ENCODE measurements around the gene IRF4. TPM values are rescaled to one million over a fixed set of nuclear protein-coding genes. Genes with fewer than 3 reads are reported as not detected.

IRF4 gene
- total RNA-seq, 1 donor from 2014 or later: 0.54 TPM

DNA sequence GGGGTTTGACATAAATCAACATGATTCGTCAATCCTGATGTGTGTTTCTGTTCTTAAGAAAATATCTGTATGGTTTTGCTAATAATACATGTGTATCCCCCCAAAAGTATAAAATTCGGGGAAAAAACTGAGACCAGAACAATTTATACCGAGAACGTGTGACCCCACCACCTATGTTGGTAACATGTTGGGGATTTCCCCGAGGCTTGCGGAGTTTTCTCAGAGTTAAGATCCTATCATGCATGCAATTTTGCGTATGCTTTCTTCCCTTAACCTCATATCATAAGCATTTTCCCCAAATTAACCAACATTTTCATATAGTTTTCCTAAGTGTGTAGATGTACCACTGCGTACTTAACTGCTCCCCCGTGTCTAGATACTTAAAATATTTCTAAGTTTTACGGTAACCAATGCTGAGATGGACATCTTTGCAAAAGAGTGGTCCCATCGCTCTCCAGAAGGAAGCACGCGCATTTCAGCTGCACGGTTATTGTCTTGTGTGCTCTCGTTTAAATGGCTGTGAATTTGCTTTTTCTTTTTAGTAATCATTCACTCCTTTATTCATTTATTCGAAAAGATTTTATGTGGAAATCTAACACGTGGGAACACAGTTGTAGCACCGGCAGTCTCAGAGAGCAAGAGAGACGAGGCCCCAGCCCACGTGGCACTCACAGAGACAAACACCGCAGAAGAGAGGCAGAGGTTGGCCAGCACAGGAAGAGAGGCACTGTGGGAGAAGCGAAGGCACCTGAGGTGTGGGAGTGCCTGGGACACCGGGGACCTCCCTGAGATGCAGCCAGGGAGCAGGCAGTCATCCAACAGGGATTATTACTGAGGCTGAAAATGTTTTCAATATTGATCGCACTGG lies 13.2 kb upstream of the IRF4 start:
- no peak for DNase-seq
- intact Hi-C loops (cut with DNase I): no loop called here
- no peak for ATAC-seq (ENCODE audit: poor library complexity)

- no peak for ATAC-seq (ENCODE audit: poor library complexity)
- DNase-seq: no peak
- intact Hi-C loops (cut with DNase I): no loop called here
Observed at GRCh38 chr6:378958-379409, 12.6 kb upstream of the IRF4 start.

DNA sequence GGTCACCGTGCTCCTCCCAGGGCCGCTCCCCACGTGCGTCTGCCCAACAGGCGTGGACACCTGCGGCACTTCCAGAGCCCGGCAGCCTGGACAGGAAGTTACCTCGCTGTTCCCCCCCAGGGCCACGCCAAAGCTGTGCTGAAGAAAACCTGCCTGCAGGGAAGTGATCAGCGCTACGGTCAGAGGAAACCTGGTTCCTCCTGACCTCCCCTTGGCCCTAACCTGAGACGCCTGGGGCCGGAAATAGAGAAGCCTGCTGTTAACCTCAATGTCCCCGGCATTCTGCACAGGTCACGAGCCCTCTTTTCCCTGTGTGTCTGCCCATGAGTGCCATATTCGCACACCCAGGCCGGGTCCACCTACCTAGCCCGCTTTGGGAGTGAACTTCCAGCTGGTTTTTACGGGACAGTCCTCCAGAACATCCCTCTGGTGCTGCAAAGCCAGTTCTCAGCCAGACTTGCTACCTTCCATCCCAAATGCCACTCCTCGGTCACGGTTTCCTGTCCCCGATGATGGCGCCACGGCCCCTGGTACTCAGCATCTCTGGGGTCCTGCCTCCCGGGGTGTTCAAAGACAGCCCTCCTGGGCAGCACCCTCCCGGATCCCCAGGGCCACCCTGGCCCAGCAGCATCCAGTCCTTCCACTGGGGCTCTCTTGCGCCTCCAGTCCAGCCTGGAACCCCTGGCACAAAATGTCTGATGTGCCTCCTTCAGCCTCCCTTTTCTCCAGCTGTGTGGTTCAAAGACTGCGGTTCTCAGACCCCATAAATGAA lies 12.0 kb upstream of the IRF4 start:
- no peak for ATAC-seq (ENCODE audit: poor library complexity)
- intact Hi-C loops (cut with DNase I): no loop called here
- DNase-seq: no peak

DNA sequence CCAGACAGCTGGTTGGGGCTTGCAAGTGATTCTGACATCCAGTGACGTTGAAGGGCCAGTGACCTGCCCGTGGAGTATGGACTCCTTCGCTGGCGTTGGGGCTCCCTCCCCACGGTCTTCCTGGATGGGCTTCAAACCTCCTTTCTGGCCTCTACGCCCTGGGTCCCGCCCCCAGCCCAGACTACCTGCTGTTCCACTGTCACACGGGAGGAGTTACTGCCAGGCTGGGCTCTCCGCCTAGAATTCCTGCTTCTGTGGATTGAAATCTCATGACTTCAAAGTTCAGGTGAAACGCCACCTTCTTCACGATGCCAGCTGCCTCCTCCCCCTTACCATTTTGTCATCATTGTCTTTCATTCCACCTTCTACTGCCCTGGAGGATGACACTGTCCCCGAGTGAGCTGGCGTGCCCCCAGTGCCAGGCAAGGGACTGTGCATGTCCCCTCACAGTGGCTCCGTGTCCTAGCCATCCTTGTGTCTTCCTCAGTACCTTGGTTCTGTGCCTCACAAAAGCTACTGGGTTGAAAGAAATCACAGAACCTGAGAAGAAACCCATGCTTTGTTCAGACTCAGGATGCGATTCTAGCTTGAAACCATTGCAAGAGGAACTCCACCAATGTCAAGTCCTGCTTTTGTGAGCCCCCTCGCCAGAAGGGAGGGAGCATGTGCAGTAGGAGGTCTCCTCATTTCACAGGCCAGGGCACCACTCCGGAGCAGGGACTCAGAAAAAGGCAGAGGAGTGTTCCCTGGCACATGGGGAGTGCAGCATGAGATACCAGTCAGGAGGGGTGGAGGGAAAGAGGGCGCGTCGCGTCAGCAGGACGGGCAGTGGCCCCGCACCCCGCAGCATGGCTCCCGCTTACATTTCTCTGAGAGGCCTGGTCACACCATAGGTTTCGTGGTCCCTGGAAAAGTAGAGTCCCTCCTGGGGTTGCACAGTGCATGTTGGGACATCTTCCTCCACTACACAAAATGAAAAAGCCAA lies 11.0 kb upstream of the IRF4 start:
- ATAC-seq (ENCODE audit: poor library complexity) (no peak), DNase-seq (no peak)
- intact Hi-C loops (cut with DNase I): no loop called here

GRCh38 chr6:381742-382461 lies 9.7 kb upstream of the IRF4 start:
- no peak for DNase-seq
- ATAC-seq (ENCODE audit: poor library complexity): no peak
- intact Hi-C loops (cut with DNase I): no loop called here

DNA sequence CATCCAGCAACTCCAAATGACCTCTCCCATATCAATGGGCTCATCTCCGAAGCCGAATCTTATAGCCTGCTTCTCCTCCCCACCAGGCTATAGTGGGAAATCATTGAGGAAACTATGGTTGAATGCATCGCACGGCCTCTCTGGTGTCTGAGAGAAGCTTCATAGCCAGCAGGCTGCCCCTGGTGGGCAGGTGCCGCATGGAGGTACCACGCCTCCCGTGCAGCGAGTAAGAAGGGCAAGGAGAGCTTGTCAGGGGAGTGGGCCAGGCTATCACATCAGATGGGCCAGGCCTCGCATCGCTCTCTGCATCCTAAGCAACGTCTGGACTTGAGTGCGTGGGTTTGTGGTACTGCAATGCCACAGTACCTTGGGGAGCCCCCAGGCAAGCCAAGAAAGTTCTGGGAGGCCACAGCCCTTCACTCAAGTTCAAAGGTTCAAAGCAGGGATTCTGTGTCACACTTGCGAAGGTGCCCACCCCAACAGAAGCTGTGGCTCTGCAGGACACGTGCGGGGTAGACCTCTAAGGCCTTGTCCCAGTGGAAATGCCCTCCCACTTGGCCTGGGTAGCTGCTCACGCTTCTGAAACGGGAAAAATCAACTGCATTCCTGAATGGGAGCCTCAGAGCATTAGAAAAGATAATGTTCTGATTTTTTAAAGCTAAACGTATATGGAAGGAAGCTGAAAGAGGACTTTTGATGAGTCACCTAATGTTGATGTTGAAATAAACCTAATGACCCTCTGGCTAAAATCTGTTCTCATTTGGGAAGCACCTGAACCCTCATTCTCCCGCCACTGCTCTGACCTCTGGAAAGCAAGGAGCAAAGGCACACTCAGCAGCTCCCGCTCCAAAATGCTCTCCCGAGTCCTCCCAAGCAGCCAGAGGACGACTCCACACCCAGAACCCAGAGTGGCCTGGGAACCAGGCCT lies 8.4 kb upstream of the IRF4 start:
- intact Hi-C loops (cut with DNase I): no loop called here
- DNase-seq (no peak), ATAC-seq (ENCODE audit: poor library complexity) (no peak)

- intact Hi-C loops (cut with DNase I): no loop called here
- no peak for DNase-seq
- ATAC-seq (ENCODE audit: poor library complexity): no peak
Observed at GRCh38 chr6:383856-384255, 7.7 kb upstream of the IRF4 start.

- no peak for ATAC-seq (ENCODE audit: poor library complexity)
- intact Hi-C loops (cut with DNase I): no loop called here
- DNase-seq: no peak
Observed at GRCh38 chr6:384898-385297, 6.7 kb upstream of the IRF4 start.

- intact Hi-C loops (cut with DNase I): no loop called here
- DNase-seq (no peak), ATAC-seq (ENCODE audit: poor library complexity) (no peak)
Observed at GRCh38 chr6:385614-386013, 5.9 kb upstream of the IRF4 start.

DNA sequence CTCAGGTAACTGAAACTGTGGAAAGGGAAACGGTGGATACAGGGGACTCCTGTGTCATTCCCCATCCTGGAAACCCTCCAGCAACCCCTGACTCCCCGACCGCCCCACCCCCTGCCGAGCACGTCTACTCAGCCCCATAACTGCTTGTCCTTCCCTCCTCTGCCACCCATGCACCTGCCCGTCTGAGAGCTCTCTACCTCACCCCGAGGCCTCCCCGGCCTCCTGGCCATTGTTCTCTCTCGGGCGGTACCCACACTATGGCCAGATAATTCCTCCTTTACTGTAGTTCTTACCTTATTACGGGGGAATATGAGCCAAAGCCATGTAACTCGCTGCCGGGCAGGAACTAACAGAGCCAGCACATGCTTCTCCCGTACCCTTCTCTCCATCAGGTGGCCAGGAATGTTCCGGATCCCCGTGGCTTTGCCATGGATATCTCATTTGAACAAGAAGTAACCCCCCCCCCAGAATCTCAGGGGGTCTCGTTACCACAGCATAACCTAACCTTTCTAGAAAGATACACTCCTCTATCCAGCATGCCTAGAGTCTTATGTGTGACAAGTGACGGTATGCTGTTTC lies 4.8 kb upstream of the IRF4 start:
- intact Hi-C loops (cut with DNase I): no loop called here
- ATAC-seq (ENCODE audit: poor library complexity): no peak
- DNase-seq: no peak

DNA sequence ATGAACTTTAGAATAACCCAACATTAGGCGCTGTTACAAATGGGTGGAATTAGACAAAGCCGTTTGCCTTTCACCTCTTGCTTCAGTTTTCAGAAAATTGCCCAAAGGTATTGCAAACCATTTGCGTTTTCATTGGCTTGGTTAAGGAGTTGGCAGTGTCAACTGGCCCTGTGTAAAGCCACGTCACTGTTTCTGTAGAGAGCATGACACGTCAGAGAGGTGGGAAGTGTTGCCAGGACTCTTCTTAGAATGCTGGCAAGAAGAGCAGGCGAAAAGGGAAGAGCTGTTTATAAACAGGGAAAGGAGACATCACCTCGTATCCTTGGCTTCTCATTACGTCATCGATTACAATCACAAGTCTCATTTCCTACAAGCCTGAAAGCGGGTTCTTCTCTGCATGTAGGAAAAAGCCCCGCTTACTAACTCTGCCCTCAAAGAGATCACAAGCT lies 4.2 kb upstream of the IRF4 start:
- no peak for DNase-seq
- intact Hi-C loops (cut with DNase I): no loop called here
- no peak for ATAC-seq (ENCODE audit: poor library complexity)

DNA sequence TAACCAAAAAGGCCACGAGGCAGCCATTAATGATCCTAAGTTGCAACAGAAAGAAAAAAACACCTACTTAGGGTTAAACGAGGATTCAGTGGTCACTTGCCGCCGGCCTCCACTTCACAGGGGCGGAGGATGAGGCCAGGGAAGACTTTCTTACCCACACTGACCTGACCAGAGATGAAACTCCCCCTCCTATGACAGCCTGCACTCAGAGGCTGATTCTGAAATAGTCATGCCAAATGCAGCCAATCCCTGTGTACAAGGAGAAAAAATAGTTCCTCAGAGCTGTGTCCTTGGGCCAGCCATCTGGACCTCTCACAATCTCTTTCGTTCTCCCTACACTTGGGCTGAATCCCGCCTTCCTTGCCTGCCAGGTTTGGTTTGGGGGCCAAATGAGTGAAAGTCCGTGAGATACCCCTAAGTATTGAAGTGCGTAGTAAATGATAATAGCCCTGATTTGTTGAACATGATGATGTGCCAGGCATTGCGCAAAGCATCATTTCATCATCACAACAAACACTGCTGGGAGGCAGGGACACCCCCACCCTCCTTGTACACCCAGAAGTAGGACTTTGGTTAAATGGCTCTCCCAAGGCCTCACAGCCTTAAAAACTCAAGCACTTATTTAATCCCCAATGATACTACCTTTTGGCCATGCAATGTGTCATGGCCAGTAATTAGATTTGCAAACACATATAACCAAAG lies 3.2 kb upstream of the IRF4 start:
- ATAC-seq (ENCODE audit: poor library complexity) (no peak), DNase-seq (no peak)
- intact Hi-C loops (cut with DNase I): no loop called here

- ATAC-seq (ENCODE audit: poor library complexity) (no peak), DNase-seq (no peak)
- intact Hi-C loops (cut with DNase I): no loop called here
Observed at GRCh38 chr6:389143-389542, 2.4 kb upstream of the IRF4 start.

DNA sequence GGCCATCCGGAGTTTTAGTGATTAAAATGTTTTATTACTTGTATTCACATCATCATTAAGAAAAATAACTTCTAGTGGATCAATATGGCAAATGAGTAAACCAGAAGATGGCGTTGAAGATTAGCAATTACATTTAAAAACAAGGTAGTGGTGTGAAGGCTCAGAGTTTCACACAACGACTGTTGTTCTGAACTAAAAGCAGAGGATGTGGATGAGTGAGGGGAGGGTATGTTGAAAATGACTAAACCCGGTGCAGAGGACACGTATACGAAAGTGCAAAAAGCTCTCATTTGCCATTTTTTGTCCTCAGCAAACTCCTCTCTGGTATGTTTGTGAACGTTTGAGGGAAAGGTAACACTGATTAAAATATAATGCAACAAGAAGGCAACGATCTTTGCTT lies 1.9 kb upstream of the IRF4 start:
- intact Hi-C loops (cut with DNase I): no loop called here
- no peak for DNase-seq

DNA sequence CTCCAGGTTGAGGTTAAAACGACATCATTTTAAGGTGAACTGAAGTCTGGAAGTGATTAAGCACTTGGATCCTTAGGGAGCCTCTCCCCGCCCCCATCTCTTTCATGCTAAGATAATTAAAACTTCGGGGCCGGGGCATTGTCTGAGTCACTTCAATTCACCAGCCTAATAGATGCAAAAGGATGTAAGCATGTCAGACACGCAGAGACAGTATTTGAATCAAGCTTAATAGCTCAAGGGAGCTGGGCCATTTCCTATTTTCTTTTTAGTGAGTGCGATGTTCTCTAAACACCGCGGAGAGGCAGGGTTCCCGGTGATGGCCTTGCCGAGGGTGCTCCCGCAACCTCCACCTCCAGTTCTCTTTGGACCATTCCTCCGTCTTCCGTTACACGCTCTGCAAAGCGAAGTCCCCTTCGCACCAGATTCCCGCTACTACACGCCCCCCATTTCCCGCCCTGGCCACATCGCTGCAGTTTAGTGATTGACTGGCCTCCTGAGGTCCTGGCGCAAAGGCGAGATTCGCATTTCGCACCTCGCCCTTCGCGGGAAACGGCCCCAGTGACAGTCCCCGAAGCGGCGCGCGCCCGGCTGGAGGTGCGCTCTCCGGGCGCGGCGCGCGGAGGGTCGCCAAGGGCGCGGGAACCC lies 516 bp upstream of the IRF4 start:
- DNase-seq (no peak), ATAC-seq (ENCODE audit: poor library complexity) (no peak)
- intact Hi-C loops (cut with DNase I): no loop called here

More for the DNA sequence above, 1.9 kb upstream of the IRF4 start:
- no peak for ATAC-seq (ENCODE audit: poor library complexity)

Measured in Right ventricle myocardium superior (tissue), 1 donor.